ENCODE data around the gene BBS12. TPM values are rescaled to one million over a fixed set of nuclear protein-coding genes. Genes with fewer than 3 reads are reported as not detected.

Gene BBS12
- total RNA-seq, 2 experiments from 2014 or later: 2.8 to 3.9 TPM

DNA sequence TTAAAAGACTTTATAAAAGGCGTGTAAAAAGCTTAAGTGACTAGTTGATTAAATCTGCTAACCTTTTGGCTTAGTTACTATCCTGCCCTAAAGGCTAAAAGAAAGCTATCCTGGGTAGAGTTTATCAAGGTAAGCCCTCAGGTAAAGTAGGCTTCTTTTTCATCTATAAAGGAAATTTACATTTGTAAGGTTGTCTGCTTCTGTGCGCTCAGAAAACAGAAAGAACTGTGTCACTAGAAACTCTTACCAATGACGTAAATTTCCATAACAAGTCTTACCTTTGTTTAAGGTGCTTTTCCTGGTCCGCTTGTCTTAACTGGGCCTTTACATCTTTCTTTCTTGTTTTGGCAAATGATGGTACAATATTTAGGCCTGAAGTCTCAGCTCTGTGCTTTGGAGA lies 56.4 kb downstream of the BBS12 start:
- Mint-ChIP-seq H3K9me3 (ENCODE audit: low read depth) (peaks cover 2% of the 10 kb centered on the region), H3K36me3 (ENCODE audit: low read depth) (no peaks in the 10 kb centered on the region), H3K27me3 (no peaks in the 10 kb centered on the region), H3K27ac (no peak overlapping the region), H3K4me3 (no peak overlapping the region), H3K4me1 (peaks cover 17% of the 10 kb centered on the region)
- no peak for DNase-seq
- CTCF ChIA-PET: interaction anchor here (0.6 to 1.7 kb wide), 6 partner anchors 8 to 849 kb away, joined by 3 to 5 read pairs (median 4); partner anchors contain the start of gene FGF2
- intact Hi-C loops (cut with DNase I, micrococcal nuclease): loop anchor here in 1 of 2 experiments (5.0 kb wide), 1 partner anchor 127 kb away; no protein-coding TSS in a partner anchor
- no peak for ATAC-seq
- POLR2A ChIA-PET: no interaction called here

DNA sequence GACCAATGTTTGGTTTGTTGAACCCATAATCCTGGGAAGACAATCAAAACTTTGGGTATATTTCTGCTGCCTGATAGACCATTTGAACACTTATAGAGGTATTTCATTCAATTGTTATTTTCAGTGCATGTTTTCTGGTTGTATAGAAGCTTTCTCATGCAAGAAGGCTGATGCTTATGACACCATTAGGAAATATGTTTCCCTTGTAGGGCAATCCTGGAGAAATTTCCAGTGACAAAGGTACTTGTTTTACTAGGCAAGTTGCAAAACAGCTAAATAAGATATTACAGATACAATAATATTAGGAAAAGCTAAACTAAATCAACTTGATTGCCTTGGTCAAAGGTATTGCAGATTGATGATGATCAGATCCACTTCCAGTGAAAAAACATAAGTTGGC lies 61.3 kb downstream of the BBS12 start:
- no peaks in the 10 kb centered on the region for H3K9me3 Mint-ChIP-seq (ENCODE audit: low read depth)

More for the DNA sequence above, 61.3 kb downstream of the BBS12 start:
- Mint-ChIP-seq H3K36me3 (ENCODE audit: low read depth) (no peaks in the 10 kb centered on the region), H3K27me3 (peaks cover 6% of the 10 kb centered on the region), H3K4me1 (peaks cover 4% of the 10 kb centered on the region), H3K27ac (no peak overlapping the region), H3K4me3 (no peak overlapping the region)
- intact Hi-C loops (cut with DNase I, micrococcal nuclease): no loop called here
- CTCF ChIA-PET: no interaction called here
- ATAC-seq: no peak
- POLR2A ChIA-PET: no interaction called here
- no peak for DNase-seq

Other genes starting within 250 kb of the BBS12 start
- gene IL21, start 111.6 kb upstream of the BBS12 start, total RNA-seq: 10 to 100 TPM; 50.0 to 65.1 TPM
- 1 to 10 TPM in 1 of 2 experiments, under 1 TPM in 1; 0.91 to 1.2 TPM for gene FGF2, start 94.1 kb downstream of the BBS12 start, total RNA-seq
- 1 to 10 TPM; 8.8 to 9.2 TPM for gene NUDT6, start 189.9 kb downstream of the BBS12 start, total RNA-seq

All from activated CD4-positive, alpha-beta T cell treated with anti-CD3 and anti-CD28 coated beads for 36 hours (primary cell).